ENCODE measurements around the gene DOCK9.
"Not testable (repeated sequence)": the region's sequence is repeated elsewhere in the genome, so short reads cannot be mapped to it uniquely, and the experiment has no call there.

DOCK9 gene

DNA sequence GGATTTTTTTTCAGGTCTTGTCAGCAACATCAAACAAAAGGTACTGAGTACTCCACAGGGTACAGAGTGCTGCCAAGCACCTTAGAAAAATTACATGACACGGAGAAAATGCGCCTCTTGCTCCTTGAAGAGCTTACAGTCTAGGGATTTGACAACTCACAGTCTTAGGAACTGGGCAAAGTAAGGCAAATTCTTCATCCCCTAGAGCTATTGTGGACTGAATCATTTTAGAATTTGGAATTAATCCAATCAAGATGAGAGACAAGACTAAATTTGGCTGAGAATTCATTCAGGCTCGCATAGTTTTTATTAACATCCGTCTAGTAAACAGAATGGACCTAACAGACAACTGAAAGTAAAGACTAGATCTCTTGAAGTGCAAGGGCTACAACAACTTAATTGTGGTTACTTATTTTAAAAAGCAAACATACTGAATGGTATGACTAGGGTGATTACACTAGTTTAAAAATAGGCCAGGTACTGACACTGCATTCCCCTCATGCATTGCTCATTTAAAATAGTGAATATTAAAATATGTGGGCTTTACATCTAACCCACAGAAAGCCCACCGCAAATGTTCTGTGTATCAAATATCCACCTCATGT, 165.6 kb downstream of the DOCK9 start:
- not testable (repeated sequence) for DNase-seq

DNA sequence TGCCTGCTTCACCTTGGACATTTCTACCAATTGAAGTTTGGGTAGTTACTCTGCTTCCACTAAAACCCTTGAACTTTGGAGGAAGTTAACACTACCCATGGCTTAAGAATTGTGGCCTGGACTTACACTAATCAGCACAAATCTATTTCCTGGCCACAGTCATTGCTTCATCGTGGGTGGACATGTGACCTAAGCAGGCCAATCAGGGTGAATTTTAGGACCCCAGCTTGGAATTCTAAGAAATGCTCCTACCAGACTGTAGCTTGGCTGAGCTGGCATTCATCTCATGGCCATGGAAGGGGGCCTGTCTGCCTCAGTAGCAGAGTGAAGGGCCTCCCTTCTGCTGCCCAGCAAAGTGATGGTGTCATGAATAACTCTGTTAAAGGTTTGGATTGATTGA, 167.1 kb downstream of the DOCK9 start:
- DNase-seq = no peak

DNA sequence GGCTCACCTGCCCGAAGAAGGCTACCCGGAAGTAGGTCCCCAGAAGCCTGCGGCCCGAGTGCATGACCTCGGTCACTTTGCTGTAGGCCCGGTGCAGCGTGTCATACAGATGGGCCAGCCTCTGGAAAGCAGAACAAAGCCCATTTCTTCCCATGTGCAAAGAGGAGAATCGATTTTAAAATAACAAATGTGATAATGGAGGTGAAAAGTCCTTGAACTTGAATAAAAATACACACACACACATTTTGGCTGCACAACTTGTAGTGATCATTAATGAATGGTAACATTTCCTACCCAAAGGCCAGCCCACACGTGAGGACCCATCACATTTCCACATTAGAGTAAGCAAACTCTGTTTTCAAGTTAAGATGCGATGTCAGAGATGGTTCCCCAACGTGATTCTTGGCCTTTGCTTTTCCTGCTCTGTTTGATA, 168.5 kb downstream of the DOCK9 start:
- DNase-seq = no peak

DNA sequence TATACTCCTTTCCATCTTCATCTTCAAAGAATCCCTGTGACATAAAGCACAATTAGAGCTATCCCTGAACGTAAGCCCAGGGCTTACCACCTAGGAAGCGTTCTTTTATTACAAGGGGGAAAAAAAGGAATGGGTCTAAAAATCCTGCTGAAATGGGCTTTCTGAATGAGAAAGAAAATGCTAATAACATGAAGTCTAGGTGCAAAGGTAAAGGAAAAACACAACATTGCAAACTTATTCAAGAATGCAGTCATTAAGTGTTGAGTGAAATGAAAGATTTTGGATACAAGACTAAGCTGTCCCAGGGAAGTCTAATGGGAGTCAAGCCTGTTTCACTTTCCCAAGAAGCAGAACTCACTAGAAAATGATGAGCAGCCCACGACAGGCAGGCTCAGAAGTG, 170.1 kb downstream of the DOCK9 start:
- DNase-seq = no peak

DNA sequence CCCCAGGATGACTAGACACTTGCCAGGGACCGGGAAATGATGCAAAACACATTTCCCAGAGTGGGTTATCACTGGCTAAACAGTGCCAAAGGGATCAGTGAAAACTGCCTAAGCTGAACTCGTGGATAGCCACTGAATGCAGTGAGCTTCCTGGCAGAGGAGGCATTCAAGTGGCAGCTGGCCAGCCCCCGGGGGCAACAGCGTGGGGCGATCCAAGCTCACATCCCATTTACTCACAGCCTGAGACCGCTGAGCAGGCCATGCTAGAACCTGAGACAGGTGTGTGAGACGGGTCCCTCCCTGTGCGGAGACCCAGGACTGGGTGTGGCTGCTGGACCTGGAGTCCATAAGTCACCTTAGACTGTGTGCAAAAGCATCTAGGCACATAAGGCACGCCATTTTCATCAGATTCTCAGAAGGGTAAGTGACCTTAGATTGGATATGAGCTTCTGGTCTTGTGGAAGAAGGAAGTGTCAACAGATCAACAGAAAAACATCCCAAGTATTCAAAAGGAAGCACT, 173.5 kb downstream of the DOCK9 start:
- no peak for DNase-seq

DNA sequence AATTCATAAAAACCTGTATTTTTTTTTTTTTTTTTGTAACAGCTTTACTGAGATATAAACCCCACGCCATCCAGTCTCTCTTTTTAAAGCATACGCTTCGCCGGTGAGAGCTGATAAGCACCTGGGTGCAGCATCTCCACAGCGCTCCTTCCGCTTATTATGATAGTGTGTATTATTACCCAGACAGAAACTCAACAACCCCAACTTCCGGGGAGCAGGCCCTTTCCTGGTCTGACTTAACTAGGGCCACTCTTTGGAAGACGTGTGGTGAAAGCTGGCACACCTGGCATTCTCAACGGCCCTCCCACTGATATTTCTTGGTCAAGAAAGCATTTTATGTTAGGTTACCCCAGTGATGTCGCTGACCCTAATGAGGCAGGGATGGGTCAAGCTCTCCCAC, 173.9 kb downstream of the DOCK9 start:
- DNase-seq = no peak

DNA sequence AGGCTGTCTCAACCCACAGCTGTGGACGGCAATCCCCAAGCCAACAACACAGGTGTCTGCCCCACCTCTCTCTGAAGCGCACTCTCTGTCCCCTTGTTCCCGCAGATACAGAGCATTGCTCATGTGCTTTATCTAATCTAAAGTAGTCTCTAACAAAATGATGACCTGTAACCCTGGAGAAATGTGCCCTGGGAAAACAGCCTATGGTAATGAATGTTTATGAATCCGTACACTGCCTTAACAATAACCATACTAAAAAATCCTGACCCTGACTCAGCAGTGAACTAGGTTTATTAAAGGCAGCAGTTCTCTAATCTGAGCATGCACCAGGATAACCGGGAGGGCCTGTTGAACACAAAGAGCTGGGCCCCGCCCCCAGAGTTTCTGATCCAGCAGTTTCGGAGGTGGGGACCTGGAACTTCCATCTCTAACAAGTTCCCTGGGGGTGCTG, 174.7 kb downstream of the DOCK9 start:
- DNase-seq = no peak

DNA sequence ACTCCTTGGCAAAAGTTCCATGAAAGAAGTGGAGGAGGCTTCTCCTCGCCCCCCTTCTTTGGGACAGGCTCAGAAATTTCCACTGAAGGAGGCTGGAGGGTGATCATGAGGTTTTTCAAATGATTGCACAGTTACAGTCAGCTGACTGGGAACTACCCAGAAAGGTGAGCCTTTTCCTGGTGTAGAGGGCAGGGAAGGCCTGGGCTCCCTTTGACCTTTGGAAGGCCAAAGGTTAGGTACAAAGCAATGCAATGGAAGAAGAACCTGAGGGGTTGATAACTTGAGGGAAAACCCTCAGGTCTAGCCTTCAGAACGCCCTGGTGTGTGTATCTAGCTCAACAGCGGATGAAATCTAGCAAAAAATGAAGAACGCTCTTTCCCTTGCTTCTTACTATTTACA, 175.3 kb downstream of the DOCK9 start:
- DNase-seq = no peak

DNA sequence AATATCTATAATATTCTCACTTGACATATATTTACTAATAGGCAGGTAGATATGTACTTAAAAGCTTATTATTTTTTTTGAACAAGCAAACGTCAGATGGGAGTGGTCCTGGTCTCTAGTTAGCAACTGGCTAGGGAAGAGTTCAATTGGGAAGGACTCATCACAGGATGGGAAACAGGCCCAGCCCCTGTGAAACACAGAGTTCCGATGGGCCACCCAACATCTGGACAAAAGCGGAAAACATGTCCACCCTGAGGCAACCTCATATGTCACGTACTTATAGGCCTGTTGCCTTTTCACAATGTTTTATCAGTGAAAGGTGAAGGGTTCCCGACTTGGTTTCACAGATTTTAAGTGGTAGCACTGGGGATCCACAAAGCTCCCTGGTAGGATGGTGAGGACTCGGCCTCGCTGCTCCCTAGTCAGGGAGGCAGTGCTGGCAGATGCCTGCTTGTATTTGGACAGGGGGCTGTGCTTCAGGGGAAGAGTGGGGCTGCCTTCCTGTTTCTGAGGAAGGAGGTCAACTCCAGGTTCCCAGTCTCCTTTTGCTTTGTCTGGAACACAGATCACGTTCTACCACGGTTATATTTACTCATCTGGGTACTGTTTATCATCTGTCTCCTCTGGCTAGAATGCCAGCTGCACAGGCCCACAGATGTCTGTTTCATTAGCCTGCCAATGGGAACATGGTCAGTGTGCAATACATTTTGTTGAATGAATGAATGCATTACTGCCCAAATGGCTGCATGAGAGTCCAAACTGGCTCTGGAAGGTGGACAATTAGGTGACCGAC, 176.0 kb downstream of the DOCK9 start:
- no peak for DNase-seq

DNA sequence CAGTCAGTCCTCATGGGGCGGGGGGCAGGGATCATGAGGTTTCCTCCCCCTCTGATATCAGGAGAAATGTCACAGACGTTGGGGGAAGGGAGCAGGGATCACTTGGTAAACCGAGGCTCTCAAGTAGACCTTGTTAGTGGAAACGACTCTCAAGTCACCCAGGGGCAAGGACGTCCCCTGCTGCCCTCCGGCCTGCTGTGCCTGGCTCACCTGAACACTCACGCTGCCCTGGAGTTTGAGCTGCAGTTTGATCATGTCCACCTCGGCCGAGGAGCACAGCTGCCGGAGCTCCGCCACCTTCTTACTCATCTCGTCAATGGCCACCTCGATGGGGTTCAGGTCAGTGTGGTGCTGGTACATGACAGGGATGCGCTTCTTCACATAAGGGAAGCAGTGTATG, 177.8 kb downstream of the DOCK9 start:
- DNase-seq = no peak

DNA sequence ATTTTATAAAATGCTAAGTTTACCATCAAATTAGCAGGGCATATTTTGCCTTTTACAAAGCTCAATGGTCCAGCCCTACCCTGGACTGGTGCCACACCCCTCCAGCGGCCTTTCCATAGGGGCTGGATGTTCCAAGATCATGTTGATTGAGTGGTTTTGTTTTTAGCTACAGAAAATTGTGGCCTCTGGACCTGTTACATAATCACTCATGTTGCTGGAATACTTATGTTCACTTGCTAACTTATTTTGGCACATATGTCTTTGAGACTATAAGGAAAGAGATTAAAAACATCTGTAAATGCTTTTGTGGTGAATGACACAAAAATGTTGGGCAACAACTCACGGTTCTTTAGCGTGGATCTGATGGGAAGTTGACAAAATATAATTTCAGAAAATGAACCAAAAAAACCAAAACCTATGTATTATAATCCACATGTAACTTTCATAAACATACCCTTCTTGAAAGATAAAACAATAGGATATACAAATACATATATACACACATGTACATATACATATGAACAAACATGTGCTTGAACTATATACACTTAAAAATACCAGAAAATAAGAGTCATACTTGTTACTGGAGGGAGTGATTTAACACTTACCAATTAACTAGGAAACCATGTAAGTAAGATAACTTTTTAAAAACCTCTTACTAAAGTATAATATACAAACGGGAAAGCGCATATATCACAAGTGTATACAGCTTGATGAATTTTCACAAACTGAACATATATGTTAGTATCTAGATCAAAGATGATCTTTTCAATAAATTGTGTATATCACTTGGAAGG, 178.8 kb downstream of the DOCK9 start:
- DNase-seq = no peak

DNA sequence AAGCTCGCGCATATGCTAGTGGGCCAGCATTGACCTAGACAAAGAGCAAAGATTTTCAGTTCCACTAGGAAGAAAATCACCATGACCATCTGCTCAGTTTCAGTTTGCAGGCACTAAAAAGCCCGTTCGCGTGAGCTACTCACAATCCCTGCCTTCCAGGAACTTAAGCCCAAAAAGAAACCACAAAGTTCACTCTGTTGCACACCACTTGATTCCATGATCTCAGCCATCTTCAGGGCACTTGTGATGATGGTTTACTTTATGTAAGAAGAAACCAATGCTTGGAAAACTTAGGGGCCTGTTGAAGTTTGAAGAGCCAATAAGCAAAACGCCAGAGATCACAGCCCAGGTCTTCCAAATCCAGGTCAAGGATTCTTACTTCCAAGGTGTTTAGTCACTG, 180.4 kb downstream of the DOCK9 start:
- no peak for DNase-seq

DNA sequence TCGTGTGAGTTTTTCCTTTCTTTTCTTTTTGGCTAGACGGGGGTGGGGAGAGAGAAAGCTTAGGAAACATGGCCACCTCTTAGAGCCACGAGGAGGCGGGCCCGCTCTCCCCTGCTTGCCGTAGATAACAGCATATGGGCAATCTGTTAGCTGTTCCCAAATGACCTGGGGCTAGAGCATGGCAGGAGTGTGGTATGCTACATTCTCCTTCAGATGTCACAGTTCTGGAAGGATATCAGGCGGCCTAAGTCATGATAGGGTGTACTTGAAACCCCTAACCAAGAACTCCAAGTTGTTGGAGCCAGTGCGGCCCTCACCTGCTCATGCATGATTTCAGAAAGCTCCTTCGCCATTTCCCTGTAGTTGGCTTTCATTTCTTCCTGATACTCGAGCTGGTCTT, 181.1 kb downstream of the DOCK9 start:
- DNase-seq = no peak

DNA sequence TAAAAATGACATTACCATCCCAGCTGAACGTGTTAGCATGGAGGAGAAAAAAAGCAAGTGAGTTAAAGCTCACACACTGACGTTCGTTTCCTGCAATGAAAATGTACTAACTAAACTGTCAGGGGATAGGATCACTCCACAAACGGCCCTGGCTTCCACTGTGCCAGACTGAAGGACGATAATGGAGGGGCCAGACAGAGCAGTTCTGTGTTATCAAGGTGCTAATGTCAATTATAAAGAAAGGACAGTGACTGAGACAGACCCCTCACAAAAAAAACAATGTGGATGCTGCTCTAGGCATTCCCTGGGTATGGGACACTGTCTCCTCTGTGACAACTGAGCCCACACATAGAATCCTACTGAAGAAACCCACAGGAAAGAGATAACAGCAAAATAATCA, 181.7 kb downstream of the DOCK9 start:
- no peak for DNase-seq

DNA sequence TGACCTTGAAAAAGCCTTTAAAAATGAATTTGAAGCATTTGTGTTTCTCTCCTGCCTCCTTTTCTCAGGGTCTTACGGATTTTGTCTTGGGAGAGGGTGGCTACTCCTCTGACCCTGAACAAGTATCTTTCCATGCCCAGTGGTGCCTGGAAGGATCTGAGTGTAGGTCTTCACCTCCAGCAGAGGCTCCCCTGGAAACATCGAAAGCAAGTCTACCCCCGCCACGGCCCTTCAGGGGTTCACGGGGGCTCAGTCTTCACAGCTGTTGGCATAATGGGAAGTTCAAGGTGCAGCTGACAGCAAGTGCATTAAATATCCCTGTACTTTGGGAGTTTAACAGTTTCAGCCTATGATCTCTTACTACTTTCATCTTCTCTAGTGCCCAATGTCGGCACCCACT, 182.6 kb downstream of the DOCK9 start:
- no peak for DNase-seq

DNA sequence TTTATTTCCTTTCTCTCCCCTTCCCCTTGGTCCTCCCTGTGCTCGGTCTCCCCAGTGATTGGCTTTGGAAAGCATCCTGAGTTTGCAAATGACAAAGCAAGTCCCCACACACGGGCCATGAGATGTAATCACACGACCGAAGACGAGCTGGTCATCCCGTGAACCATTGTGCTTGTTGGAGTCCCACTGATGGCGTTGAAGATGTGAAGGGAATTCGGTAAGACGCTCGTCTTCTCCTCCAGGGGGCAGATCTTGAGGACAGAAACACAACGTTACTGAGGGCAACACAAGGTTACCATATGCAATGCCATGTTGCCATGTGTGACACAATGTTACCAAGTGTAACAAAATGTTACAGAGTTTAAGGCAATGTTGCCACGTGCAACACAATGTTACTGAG, 183.4 kb downstream of the DOCK9 start:
- no peak for DNase-seq

DNA sequence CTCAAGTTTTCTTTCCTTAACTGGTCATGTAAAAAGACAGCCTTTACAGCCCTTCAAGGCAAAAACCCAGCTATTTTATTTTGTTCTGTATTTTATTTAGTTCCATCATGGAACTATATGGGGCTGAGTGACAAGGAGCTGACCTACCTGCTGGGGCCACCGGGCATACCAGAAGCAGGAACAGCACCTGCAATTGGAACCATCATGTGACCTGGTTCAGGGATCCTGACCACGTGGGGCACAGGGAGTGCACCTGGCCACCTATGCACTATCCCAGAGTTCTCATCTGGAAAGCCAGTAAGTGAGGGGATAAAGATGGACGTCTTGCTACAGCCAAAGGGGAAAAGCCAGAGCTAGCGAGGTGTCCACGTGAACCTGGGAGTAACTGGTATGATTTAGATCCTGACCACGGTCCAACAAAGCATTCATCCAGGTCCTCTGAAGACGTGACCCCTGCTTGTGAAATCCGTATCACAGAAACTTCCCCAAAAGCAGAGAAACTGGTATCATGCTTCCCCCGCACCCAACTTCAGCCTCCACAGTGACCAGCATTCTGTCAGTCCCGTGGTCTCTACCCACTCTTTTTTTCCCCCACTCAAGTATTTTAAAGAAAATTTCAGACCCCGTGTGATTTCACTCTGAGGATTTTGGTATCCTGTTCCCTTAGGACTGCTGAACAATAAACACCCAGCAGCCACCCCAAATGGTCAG, 184.9 kb downstream of the DOCK9 start:
- DNase-seq = no peak

DNA sequence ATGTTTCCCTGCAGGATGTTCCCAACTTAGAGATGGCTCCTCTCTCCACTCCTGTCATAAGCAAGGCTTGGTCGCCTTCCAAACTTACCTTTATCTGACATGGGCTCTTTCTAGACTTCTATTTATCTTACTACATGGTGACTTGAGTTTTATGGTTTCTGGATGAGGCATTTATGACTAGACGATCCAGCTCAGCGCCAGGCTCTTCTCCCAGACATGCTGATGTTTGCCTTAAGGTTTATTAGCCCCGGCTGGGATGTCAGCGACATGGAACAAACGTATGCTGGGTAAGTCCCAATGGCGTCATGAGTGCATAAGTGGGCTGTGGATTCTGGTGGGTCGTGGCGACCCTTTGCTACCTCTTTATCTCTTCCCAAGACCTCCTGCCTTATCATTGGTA, 185.5 kb downstream of the DOCK9 start:
- DNase-seq = no peak

DNA sequence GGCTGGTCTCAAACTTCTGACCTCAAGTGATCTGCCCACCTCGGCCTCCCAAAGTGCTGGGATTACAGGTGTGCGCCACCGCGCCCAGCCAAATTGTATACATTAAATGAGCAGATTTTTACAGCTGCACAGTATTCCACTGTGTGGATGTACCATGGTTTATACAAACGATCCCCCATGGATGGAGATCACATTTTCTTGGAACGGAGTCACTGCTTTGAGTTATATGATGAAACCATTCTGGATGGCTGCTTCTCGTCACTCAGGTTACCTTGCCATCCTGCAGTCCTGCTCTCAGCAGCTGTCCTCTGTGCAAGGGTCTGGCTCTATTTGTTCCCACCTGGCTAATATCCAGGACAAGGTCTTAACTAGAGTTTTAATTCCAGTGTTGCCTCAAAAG, 186.3 kb downstream of the DOCK9 start:
- no peak for DNase-seq

DNA sequence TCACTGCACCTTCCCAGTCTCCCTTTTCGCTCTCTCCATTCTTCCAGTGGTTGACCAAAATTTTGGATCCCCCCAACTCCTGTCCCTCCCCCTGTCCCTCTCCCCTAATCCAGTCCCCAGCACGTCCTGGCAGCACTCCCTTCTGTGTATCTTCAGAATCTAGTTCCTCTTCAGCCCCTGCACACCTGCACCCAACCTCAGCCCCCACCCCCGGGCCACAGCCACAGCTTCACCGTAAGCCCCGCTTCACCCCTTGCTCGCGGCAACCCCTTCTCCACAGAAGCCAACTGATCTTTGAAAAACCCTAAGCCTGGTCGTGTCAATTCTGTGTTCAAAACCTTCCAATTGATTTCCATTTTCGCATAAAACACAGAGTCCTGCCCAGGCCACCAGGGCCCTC, 189.9 kb downstream of the DOCK9 start:
- no peak for DNase-seq

DNA sequence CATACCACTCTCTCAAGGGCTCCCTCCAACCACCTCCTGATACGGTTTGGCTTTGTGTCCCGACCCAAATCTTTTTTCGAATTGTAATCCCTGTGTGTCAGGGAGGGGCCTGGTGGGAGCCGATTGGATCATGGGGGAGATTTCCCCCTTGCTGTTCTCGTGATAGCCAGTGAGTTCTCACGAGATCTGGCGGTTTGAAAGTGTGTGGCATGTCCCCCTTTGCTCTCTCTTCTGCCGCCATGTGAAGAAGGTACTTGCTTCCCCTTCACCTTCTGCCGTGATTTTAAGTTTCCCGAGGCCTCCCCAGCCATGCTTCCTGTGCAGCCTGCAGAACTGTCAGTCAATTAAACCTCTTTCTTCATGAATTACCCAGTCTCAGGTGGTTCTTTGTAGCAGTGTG, 190.7 kb downstream of the DOCK9 start:
- DNase-seq = no peak

DNA sequence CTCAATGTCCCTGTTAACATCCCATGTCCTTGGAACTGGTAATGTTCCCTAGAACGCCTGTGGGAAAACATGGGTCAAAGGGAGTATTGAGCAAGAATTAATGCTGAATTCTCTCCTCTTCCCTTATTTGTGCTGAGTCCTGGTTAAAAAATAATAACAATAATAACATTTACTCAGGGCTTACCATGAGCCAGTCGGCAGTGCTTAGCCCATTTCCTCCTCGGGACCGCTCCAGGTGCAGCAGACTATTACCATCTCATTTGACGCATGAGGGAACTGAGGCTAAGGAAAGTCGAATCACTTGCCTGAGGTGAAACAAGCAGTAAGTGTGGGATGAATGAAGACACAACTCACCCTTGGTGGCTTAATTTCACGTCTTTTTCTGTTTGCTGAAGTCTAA, 191.8 kb downstream of the DOCK9 start:
- no peak for DNase-seq

DNA sequence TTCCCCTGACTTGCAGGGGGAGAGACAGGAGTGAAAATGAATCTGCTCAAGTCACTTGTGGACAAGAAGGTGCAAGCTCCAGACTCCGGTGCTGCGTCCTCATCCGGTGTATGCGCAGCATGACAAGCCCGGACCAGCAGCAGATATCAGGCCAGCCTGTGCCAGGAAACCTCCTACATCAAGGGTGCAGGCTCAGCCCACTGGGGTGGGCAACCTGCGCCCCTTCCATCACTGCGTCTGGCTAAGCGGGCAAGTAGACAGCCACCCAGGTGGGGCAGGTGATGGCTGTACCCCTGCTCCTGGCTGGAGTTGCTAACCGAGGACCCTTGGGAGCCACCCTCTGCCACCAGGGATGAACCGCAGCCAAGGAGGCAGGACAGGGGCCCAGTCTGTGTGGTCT, 192.5 kb downstream of the DOCK9 start:
- no peak for DNase-seq

Measured in RPMI8226 (cell line).